Upper lobe of right lung (tissue), 1 donor: ENCODE results near the gene TEKTIP1. TPM values are rescaled to one million over a fixed set of nuclear protein-coding genes. Genes with fewer than 3 reads are reported as not detected.

Experiments
- ATAC-seq: fragments of 200-7000 bp; cut with Tn5 transposase; one replicate; pipeline ENCODE4 v1.9.1; 2020; ENCODE audit warnings: mild to moderate bottlenecking, moderate library complexity
- DNase-seq: peaks from one replicate; pipeline ENCODE4 v3.0.0-alpha.2; 2020
- H3K27ac ChIP-seq: fragments of 200-600 bp; one replicate; pipeline ENCODE4 v1.8.0; 2022
- H3K27me3 ChIP-seq: fragments of 200-600 bp; one replicate; pipeline ENCODE4 v1.8.0; 2022; ENCODE audit warnings: mild to moderate bottlenecking
- H3K36me3 ChIP-seq: fragments of 200-600 bp; one replicate; pipeline ENCODE4 v1.8.0; 2022
- H3K4me1 ChIP-seq: fragments of 200-600 bp; one replicate; pipeline ENCODE4 v1.8.0; 2022
- H3K4me3 ChIP-seq: fragments of 200-600 bp; one replicate; pipeline ENCODE4 v1.8.0; 2022; ENCODE audit warnings: mild to moderate bottlenecking
- H3K9me3 ChIP-seq: fragments of 200-600 bp; one replicate; pipeline ENCODE4 v1.8.0; 2022
- intact Hi-C: fragments of 100-400 bp; cut with DNase I; formaldehyde crosslinking; loops from one replicate; pipeline ENCODE4 v1.11.0; 2022
- total RNA-seq: library from RNA; stranded (reverse); fragmentation: NEBNext Ultra II Directional; extraction: Animal tissue kit (Norgen Biotek cat#: 25700); gene quantifications from one replicate; pipeline ENCODE4 v1.2.1, GENCODE V29; 2021
- TF ChIP-seq, protein P1 (sequence below): fragments of 200-600 bp; IDR thresholded peaks from one replicate; pipeline ENCODE4 v1.8.0; 2022; ENCODE audit warnings: antibody characterized with exemption
- donor health status: DM: no; HTN: yes; CAD: no; lungs with severe emphysema.

The TEKTIP1 gene
- total RNA-seq, 1 donor from 2014 or later, result 3.2 TPM

DNA sequence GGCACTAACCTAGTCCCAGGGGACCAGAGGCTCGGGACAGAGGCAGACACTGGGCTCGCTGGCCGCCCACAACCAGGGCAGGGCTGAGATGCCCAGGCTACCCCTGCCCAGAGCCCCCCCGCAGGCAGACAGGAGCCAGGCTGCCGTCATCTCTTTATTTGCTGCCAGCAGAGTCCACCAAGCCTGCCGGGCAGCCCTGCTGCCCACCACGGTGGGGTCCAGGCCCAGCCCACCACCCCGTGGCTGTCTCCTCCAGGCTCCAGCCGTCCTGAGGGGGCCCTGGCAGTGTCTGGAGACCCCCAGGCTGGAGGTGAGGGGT is 5.0 kb downstream of the TEKTIP1 start:
- Histone ChIP-seq H3K9me3 (no peaks in the 10 kb centered on the region), H3K4me1 (no peaks in the 10 kb centered on the region), H3K4me3 (no peak overlapping the region), H3K36me3 (peaks cover 6% of the 10 kb centered on the region), H3K27me3 (no peaks in the 10 kb centered on the region), H3K27ac (no peak overlapping the region)
- DNase-seq, result no peak
- intact Hi-C loops, result loop anchor here (10.0 kb wide), 1 partner anchor 71 kb away; no protein-coding TSS in a partner anchor
- TF ChIP-seq, protein P1, sequence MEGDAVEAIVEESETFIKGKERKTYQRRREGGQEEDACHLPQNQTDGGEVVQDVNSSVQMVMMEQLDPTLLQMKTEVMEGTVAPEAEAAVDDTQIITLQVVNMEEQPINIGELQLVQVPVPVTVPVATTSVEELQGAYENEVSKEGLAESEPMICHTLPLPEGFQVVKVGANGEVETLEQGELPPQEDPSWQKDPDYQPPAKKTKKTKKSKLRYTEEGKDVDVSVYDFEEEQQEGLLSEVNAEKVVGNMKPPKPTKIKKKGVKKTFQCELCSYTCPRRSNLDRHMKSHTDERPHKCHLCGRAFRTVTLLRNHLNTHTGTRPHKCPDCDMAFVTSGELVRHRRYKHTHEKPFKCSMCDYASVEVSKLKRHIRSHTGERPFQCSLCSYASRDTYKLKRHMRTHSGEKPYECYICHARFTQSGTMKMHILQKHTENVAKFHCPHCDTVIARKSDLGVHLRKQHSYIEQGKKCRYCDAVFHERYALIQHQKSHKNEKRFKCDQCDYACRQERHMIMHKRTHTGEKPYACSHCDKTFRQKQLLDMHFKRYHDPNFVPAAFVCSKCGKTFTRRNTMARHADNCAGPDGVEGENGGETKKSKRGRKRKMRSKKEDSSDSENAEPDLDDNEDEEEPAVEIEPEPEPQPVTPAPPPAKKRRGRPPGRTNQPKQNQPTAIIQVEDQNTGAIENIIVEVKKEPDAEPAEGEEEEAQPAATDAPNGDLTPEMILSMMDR, result no peak
- ATAC-seq, result no peak

DNA sequence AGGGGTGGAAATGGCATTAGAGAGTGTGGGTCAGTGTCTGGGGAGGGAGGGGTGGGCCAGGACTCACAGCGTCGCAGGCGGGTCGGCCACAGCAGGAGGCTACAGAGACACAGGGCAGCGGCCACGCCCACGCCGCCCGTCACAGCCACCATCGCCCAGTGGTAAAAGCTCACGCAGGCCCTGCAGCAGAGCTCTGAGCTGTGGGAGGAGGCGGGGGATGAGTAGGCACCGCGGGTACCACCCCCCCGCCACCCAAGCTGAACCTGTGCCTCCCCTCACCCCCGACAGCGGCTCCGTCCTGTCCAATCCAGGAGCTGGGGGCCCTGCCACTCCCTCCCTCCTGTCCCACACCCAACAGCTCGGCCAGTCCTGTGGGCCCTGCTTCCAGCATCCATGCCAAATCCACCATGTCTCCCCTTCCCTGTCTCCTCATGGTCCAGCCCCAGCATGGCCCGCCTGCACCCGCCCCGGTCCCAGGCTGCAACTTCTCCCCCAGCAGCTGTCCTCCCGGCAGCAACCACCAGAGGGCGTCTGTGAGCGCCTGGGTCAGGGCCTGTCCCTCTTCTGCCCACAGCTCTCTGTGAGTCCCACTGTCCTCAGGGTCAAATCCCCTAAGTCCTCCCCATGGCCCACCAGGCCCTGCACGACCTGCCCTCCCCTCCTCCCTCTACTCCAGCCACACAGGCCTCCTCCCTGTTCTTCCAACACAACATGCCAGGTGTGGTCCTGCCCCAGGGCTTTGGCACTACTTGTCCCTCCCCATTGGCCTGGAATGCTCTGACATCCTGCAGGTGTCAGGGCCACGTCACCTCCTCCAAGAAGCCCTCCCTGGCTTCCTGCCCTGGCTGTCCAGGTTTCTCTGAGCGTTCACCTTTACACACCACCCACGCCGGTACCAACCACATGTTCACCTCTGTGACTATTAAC is 6.0 kb downstream of the TEKTIP1 start:
- TF ChIP-seq, protein P1, result peak; percentile 95
- no peak overlapping the region for H3K27ac ChIP-seq
- DNase-seq, result peak; percentile 87
- H3K4me3 ChIP-seq, result no peak overlapping the region
- no peaks in the 10 kb centered on the region for H3K9me3 ChIP-seq
- ATAC-seq, result peak; percentile 81
- H3K27me3 ChIP-seq, result no peaks in the 10 kb centered on the region
- H3K4me1 ChIP-seq, result no peaks in the 10 kb centered on the region
- H3K36me3 ChIP-seq, result peaks cover 6% of the 10 kb centered on the region
- intact Hi-C loops, result loop anchor here (10.0 kb wide), 1 partner anchor 70 kb away; no protein-coding TSS in a partner anchor

DNA sequence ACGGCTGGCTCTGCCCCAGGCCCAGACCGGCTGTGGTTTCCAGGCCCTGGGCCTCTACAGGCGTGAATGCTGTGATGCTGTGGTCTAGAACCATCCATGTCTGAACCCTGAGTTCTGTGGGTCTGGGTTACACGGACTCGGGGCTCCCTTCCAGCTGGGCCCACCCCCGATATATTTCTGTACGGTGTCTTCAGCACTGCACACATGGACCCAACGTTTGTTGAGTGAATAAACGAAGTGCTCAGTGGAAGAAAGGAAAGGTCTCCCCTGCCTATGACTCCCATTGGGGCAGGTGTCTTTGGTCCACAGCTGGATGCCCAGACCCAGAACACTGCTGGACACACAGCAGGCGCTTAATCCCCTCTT is 6.7 kb downstream of the TEKTIP1 start:
- intact Hi-C loops, result loop anchor here (10.0 kb wide), 1 partner anchor 69 kb away; no protein-coding TSS in a partner anchor
- Histone ChIP-seq H3K27me3 (no peaks in the 10 kb centered on the region), H3K4me3 (no peak overlapping the region), H3K4me1 (no peaks in the 10 kb centered on the region), H3K36me3 (peaks cover 6% of the 10 kb centered on the region), H3K27ac (no peak overlapping the region), H3K9me3 (no peaks in the 10 kb centered on the region)
- DNase-seq (no peak), ATAC-seq (no peak)
- TF ChIP-seq, protein P1, result no peak

DNA sequence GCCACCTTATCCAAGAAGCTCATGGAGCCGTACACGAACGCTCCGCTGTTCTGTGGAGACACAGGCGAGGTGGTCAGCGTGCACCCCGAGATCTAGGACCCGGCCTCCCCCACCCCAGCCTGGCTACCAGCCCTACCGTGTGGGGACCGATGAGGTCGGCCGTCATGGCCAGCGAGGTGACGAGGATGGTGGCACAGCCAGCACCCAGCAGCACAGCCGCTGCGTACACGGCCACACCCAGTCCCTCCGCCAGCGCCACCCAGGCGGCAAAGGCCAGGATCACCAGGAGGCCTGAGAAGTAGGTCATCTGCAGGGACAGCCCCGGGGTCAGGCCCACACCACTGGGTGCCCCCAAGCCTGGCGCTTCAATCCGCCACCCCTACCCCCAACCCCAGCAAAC is 7.1 kb downstream of the TEKTIP1 start:
- ATAC-seq, result no peak
- Histone ChIP-seq H3K4me3 (no peak overlapping the region), H3K27me3 (no peaks in the 10 kb centered on the region), H3K9me3 (no peaks in the 10 kb centered on the region), H3K36me3 (peaks cover 6% of the 10 kb centered on the region), H3K4me1 (no peaks in the 10 kb centered on the region), H3K27ac (no peak overlapping the region)
- intact Hi-C loops, result loop anchor here (10.0 kb wide), 1 partner anchor 69 kb away; no protein-coding TSS in a partner anchor
- DNase-seq, result no peak
- TF ChIP-seq, protein P1, result no peak

DNA sequence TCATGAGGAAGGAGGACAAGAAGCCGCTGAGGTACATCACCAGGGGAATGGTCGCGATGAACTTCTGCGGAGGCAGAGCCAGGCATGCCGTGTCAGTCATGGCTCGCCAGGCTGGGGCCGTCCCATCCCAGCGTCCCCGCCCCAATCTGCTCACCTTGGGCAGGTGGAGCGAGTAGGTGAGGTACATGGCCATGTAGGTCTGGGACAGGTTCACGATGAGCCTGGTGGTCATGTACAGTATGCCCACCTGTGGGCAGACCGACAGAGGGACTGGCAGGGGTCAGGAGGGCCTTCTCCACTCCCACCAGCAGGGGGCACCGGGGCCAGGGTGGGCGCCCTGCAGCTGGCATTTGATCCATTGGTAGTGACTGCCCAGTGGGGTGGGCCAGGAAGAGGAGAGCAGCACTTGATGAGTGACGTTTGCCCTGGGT is 8.3 kb downstream of the TEKTIP1 start:
- TF ChIP-seq, protein P1, result peak; percentile 54
- Histone ChIP-seq H3K27ac (no peak overlapping the region), H3K4me3 (no peak overlapping the region), H3K9me3 (no peaks in the 10 kb centered on the region), H3K36me3 (peaks cover 6% of the 10 kb centered on the region), H3K4me1 (no peaks in the 10 kb centered on the region), H3K27me3 (no peaks in the 10 kb centered on the region)
- intact Hi-C loops, result loop anchor here (10.0 kb wide), 1 partner anchor 67 kb away; no protein-coding TSS in a partner anchor
- DNase-seq, result no peak
- peak; percentile 6 for ATAC-seq
